GM12878 (cell line): ENCODE measurements around the gene NAMPT. TPM values are rescaled to one million over a fixed set of nuclear protein-coding genes. Genes with fewer than 3 reads are reported as not detected.

Source experiments
- ATAC-seq: fragments of 200-7000 bp; cut with Tn5 transposase; 3 replicates; pipeline ENCODE4 v1.9.1; 2020; ENCODE audit warnings: mild to moderate bottlenecking, moderate library complexity
- BruUV-seq: library from RNA; stranded (reverse); fragments of 400-500 nt; replicated peaks from 2 replicates; lab custom pipeline; 2021; lab: Mats Ljungman, UMichigan
- CTCF ChIA-PET: fragments of 300-600 bp; sonication (Branson Sonifier 250); formaldehyde crosslinking; extraction: SDS; loops from one replicate; lab custom pipeline; 2021; ENCODE audit warnings: inconsistent platforms; lab: Yijun Ruan, JAX
- POLR2A ChIA-PET: fragments of 350-600 bp; formaldehyde crosslinking; extraction: SDS; loops from one replicate; lab custom pipeline; 2021; ENCODE audit warnings: inconsistent platforms; lab: Charles Lee
- RAD21 ChIA-PET: fragments of 300-600 bp; sonication (Branson Sonifier 250); formaldehyde crosslinking; loops from one replicate; lab custom pipeline; 2023; ENCODE audit warnings: antibody characterized with exemption; ENCODE audit not compliant: unreplicated experiment; lab: Charles Lee
- SMC1A ChIA-PET: fragments of 300-600 bp; sonication (Branson Sonifier 250); formaldehyde crosslinking; loops from one replicate; lab custom pipeline; 2023; ENCODE audit not compliant: unreplicated experiment, uncharacterized antibody; lab: Charles Lee
- DNase-seq: peaks from one replicate; pipeline ENCODE4 v3.0.0-alpha.2; 2011; ENCODE audit warnings: low read depth, low spot score
- FAIRE-seq: peaks from 3 replicates; lab custom pipeline; 2011; peaks lifted over from hg19 to GRCh38; lab: Jason Lieb, UNC
- H2AFZ ChIP-seq: 2 replicates; pipeline ENCODE4 v1.6.0; 2011; ENCODE audit warnings: low read depth, low read length, control low read depth; ENCODE audit not compliant: control insufficient read depth
- H3K27ac ChIP-seq: 2 replicates; pipeline ENCODE4 v1.5.1; 2011; ENCODE audit warnings: control low read depth; ENCODE audit not compliant: control insufficient read depth, insufficient read depth
- H3K27me3 ChIP-seq, 2 experiments: replicated peaks in 1 of 2; 2 replicates each; pipeline versions ENCODE4 v1.6.0 to v1.6.1; 2011; ENCODE audit warnings: low read length in 1 of 2; ENCODE audit not compliant: control insufficient read depth in 2 of 2, insufficient read depth in 2 of 2
- H3K36me3 ChIP-seq, 2 experiments: 2 replicates each; pipeline ENCODE4 v1.5.1; 2011; ENCODE audit warnings: low read length in 1 of 2; ENCODE audit not compliant: control insufficient read depth in 2 of 2, insufficient read depth in 2 of 2
- H3K4me1 ChIP-seq: 2 replicates; pipeline ENCODE4 v1.6.1; 2011; ENCODE audit warnings: mild to moderate bottlenecking, low read length, moderate library complexity, mixed read lengths; ENCODE audit not compliant: control insufficient read depth, insufficient read depth
- H3K4me2 ChIP-seq: 2 replicates; pipeline ENCODE4 v1.6.0; 2011; ENCODE audit warnings: control low read depth; ENCODE audit not compliant: control insufficient read depth, insufficient read depth
- H3K4me3 ChIP-seq: fragments of 200-600 bp; sonication (generic); 2 replicates; pipeline ENCODE4 v1.5.1; 2016
- H3K79me2 ChIP-seq: 2 replicates; pipeline ENCODE4 v1.6.0; 2011; ENCODE audit warnings: low read length; ENCODE audit not compliant: control insufficient read depth, insufficient read depth
- H3K9ac ChIP-seq: 2 replicates; pipeline ENCODE4 v1.8.0; 2011; ENCODE audit warnings: low read length, control low read depth, mixed read lengths; ENCODE audit not compliant: control insufficient read depth, insufficient read depth
- H3K9me3 ChIP-seq: replicated peaks from 3 replicates; pipeline ENCODE4 v1.5.1; 2011; ENCODE audit warnings: mild to moderate bottlenecking, low read length; ENCODE audit not compliant: control insufficient read depth, insufficient read depth
- H4K20me1 ChIP-seq: 2 replicates; pipeline ENCODE4 v1.6.0; 2011; ENCODE audit not compliant: control insufficient read depth, insufficient read depth
- CREB1 ChIP-seq: IDR thresholded peaks from 2 replicates; pipeline ENCODE4 v1.6.1; 2012; ENCODE audit warnings: low read depth, mild to moderate bottlenecking, inconsistent platforms
- HDAC6 ChIP-seq: fragments of 200-600 bp; sonication (generic); IDR thresholded peaks from one replicate; pipeline ENCODE4 v1.8.0; 2017; ENCODE audit warnings: antibody characterized with exemption; ENCODE audit not compliant: unreplicated experiment
- IKZF2 ChIP-seq, 2 experiments: fragments of 450-650 bp; IDR thresholded peaks; 2 replicates each; pipeline ENCODE4 v1.6.1; 2017; ENCODE audit warnings: mild to moderate bottlenecking in 2 of 2, moderate library complexity in 2 of 2
- MTA3 ChIP-seq: IDR thresholded peaks from 2 replicates; pipeline ENCODE4 v1.6.1; 2012; ENCODE audit warnings: low read length, inconsistent platforms, borderline replicate concordance
- POLR2AphosphoS5 ChIP-seq: IDR thresholded peaks from 2 replicates; pipeline ENCODE4 v1.6.1; 2011; ENCODE audit warnings: mild to moderate bottlenecking, low read length, inconsistent platforms
- SREBF1 ChIP-seq: IDR thresholded peaks from 2 replicates; pipeline ENCODE4 v1.6.1; 2012; ENCODE audit warnings: mild to moderate bottlenecking, low read length
- YY1 ChIP-seq: IDR thresholded peaks from 2 replicates; pipeline ENCODE4 v1.6.1; 2011; ENCODE audit warnings: low read depth, mild to moderate bottlenecking, low read length
- ZNF384 ChIP-seq: IDR thresholded peaks from 2 replicates; pipeline ENCODE4 v1.6.1; 2012; ENCODE audit warnings: low read depth, mild to moderate bottlenecking, low read length, improper control_type of control experiment, borderline replicate concordance
- ZNF622 ChIP-seq: fragments of 450-650 bp; IDR thresholded peaks from 2 replicates; pipeline ENCODE4 v1.6.1; 2017; ENCODE audit warnings: mild to moderate bottlenecking, inconsistent platforms
- WGBS: methylation state at CpG from one replicate; pipeline ENCODE4 v1.1.6; 2016; ENCODE audit warnings: low lambda C conversion rate; ENCODE audit not compliant: insufficient replicate concordance, insufficient coverage; ENCODE audit errors: missing lambda C conversion rate; 5-methylcytosine and 5-hydroxymethylcytosine counted together
- in situ Hi-C: fragments of 300-500 bp; cut with MboI; formaldehyde crosslinking; loops from 9 replicates; pipeline ENCODE4 v1.14.3; 2018; ENCODE audit warnings: mixed read lengths
- intact Hi-C: fragments of 100-400 bp; cut with micrococcal nuclease; formaldehyde crosslinking; loops from one replicate; pipeline ENCODE4 v1.14.2; 2022; ENCODE audit not compliant: unreplicated experiment
- polyA plus RNA-seq, 11 experiments: library from polyadenylated mRNA; depleted of rRNA in 4 of 11; unstranded in 6 of 11; stranded (reverse) in 5 of 11; fragments of >200 nt; fragmentation: Nextera tagmentation in 4 of 11; fragmentation: Illumina TruSeq in 1 of 11; extraction: Ambion mirVana in 4 of 11; extraction: Trizol in 1 of 11; gene quantifications; 1 replicate in 1 of 11; 2 replicates in 10 of 11; pipeline versions ENCODE4 v1.2.1 to v1.2.3, GENCODE V29; 2011 to 2016; ENCODE audit warnings: inconsistent platforms in 2 of 11, missing spikeins in 2 of 11, low read depth in 1 of 11
- total RNA-seq, 4 experiments: library from RNA; depleted of rRNA in 3 of 4; stranded (reverse); fragments of >200 nt in 3 of 4; fragmentation: Illumina TruSeq in 1 of 4; extraction: Trizol in 1 of 4; gene quantifications; 2 replicates each; pipeline versions ENCODE4 v1.2.1 to v1.2.3, GENCODE V29; 2013 to 2021

Gene NAMPT
- total and polyA plus RNA-seq, 10 of the 15 experiments (the other 5 are each of a cell fraction or from before 2014, with no cell fraction given): 28.3 to 173 (median 75.0) TPM

DNA sequence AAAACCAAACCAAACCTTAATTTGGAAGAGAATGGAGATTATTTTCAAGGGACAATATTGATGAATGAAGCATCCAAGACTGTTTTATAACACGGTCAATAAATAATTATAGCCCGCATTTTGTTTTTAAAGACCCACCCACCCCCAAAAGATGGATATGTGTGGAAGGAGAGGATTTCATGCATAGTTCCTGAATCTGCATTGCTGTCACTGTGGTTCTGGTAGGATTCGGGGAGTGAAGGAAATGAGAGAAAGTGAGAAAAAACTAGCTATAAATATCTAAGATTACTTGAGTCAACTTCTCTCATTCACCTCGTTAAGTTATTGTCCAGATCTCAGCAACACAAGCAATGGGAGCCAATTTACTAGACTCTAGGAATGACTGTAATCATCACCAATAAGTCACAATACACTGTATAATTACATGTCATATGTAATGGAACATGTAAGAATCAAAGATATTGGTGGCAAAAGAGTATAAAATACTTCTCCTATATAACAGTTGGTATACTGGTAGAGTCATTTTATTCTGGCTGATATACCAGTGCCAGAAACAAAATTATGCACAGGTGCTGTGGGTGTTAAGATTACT, 30.2 kb downstream of the NAMPT start (continued):
- no peak for TF ChIP-seq ZNF384
- TF ChIP-seq, all 136 proteins: peak for 4

DNA sequence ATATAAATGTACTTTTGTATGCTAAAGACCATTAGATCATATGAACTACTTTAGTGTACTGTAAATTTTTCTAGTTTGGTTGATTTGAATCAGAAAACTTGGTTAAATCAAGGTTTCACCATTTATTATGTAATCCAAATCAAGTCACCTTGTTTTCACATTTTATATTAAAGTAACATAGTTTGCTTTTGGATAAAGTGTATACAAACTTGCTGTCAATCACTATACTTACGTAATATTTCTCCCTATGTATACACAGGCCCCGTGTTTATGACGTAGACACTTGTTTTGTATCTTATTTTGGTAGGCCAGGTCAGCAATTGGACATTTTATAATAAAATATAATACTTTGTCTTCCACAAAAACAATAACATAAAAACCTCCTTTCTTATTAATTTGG, 32.2 kb downstream of the NAMPT start:
- Histone ChIP-seq H3K9me3 (peaks cover 5% of the 10 kb centered on the region; the same call in 2 of the 3 replicates), H3K27me3 (no peaks in the 10 kb centered on the region), H3K4me3 (no peak overlapping the region), H3K36me3 (peaks cover 5 to 32% of the 10 kb centered on the region in 2 experiments), H3K4me2 (no peak overlapping the region), H3K4me1 (peaks cover 12% of the 10 kb centered on the region), H3K9ac (no peak overlapping the region), H3K27ac (no peak overlapping the region), H3K79me2 (no peaks in the 10 kb centered on the region; the same call in 1 of the 2 replicates), H4K20me1 (no peaks in the 10 kb centered on the region), H2AFZ (no peak overlapping the region)
- FAIRE-seq (no peak), DNase-seq (no peak), ATAC-seq (no peak)
- intact Hi-C loops: no loop called here
- WGBS: 94% methylated on average over 3 of the region's 3 CpGs
- SMC1A ChIA-PET: interaction anchor here (0.6 kb wide), 1 partner anchor 210 kb away, joined by 3 read pairs; no protein-coding TSS in a partner anchor
- in situ Hi-C loops: no loop called here
- POLR2A ChIA-PET: no interaction called here
- BruUV-seq: no TSS peak
- TF ChIP-seq IKZF2 (IDR thresholded peaks at IDR 0.05) (no peak), YY1 (no peak), MTA3 (no peak), ZNF622 (no peak), POLR2AphosphoS5 (no peak), SREBF1 (no peak), CREB1 (no peak), HDAC6 (no peak)
- RAD21 ChIA-PET: no interaction called here
- CTCF ChIA-PET: interaction anchor here (1.0 kb wide), 1 partner anchor 113 kb away, joined by 3 read pairs; no protein-coding TSS in a partner anchor
